B cell (primary cell): Measurements from ENCODE around the gene ITPK1. TPM values are rescaled to one million over a fixed set of nuclear protein-coding genes. Genes with fewer than 3 reads are reported as not detected.

ENCODE experiments used
- ATAC-seq: fragments of 200-7000 bp; cut with Tn5 transposase; one replicate; pipeline ENCODE4 v1.10.0; 2021; ENCODE audit warnings: low read depth, mild to moderate bottlenecking, moderate number of reproducible peaks, moderate library complexity
- CTCF ChIA-PET: fragments of 350-600 bp; sonication (Branson Sonifier 250); formaldehyde crosslinking; loops from one replicate; lab custom pipeline; 2021; ENCODE audit warnings: antibody characterized with exemption, inconsistent platforms; lab: Charles Lee
- POLR2A ChIA-PET: fragments of 350-600 bp; sonication (Branson Sonifier 250); formaldehyde crosslinking; loops from one replicate; lab custom pipeline; 2021; ENCODE audit warnings: antibody characterized with exemption; lab: Charles Lee
- DNase-seq: peaks from one replicate; pipeline ENCODE4 v3.0.0; 2013
- H2AFZ ChIP-seq: 2 replicates; pipeline ENCODE4 v1.6.1; 2012; ENCODE audit warnings: mild to moderate bottlenecking, low read depth, low read length; ENCODE audit not compliant: insufficient read depth, poor library complexity, severe bottlenecking
- H3K27ac ChIP-seq, 2 donors: 1 replicate in 1 of 2; 2 replicates in 1 of 2; pipeline ENCODE4 v1.5.1; 2012 to 2013; ENCODE audit warnings: low read length in 2 of 2, mild to moderate bottlenecking in 2 of 2, moderate library complexity in 1 of 2
- H3K27me3 ChIP-seq, 4 experiments: fragments of 200-600 bp in 1 of 4; sonication (generic) in 1 of 4; replicated peaks in 1 of 4; 1 replicate in 2 of 4; 2 replicates in 2 of 4; pipeline versions ENCODE4 v1.6.1 to v1.7.0; 2013 to 2016; ENCODE audit warnings: low read length in 3 of 4, mild to moderate bottlenecking in 2 of 4, mixed read lengths in 1 of 4, moderate library complexity in 1 of 4; ENCODE audit not compliant: insufficient read depth in 4 of 4, control insufficient read depth in 3 of 4; ENCODE audit errors: control extremely low read depth in 1 of 4
- H3K36me3 ChIP-seq, 2 experiments: replicated peaks in 1 of 2; 1 replicate in 1 of 2; 2 replicates in 1 of 2; pipeline versions ENCODE4 v1.6.1 to v1.7.1; 2013; ENCODE audit warnings: low read length in 1 of 2; ENCODE audit not compliant: insufficient read depth in 2 of 2, control insufficient read depth in 1 of 2; ENCODE audit errors: control extremely low read depth in 1 of 2, extremely low read depth in 1 of 2
- H3K4me1 ChIP-seq, 2 donors: fragments of 200-600 bp in 1 of 2; sonication (generic) in 1 of 2; 1 replicate in 1 of 2; 2 replicates in 1 of 2; pipeline versions ENCODE4 v1.5.1 to v1.6.1; 2013 to 2017; ENCODE audit warnings: low read length in 2 of 2; ENCODE audit not compliant: control insufficient read depth in 2 of 2, insufficient read depth in 2 of 2
- H3K4me2 ChIP-seq: replicated peaks from 2 replicates; pipeline ENCODE3; 2012; ENCODE audit warnings: mild to moderate bottlenecking, low read depth, low read length; ENCODE audit not compliant: poor library complexity, severe bottlenecking
- H3K4me3 ChIP-seq, 5 experiments: fragments of 200-600 bp in 1 of 5; sonication (generic) in 1 of 5; 1 replicate in 3 of 5; 2 replicates in 2 of 5; pipeline versions ENCODE4 v1.5.1 to v1.7.0; 2011 to 2016; ENCODE audit warnings: low read length in 4 of 5, mild to moderate bottlenecking in 4 of 5, low read depth in 2 of 5, control low read depth in 1 of 5, moderate library complexity in 1 of 5; ENCODE audit not compliant: insufficient read depth in 1 of 5; ENCODE audit errors: control extremely low read depth in 1 of 5, extremely low read depth in 1 of 5
- H3K79me2 ChIP-seq: fragments of 200-600 bp; sonication (generic); one replicate; pipeline ENCODE4 v1.6.0; 2016; ENCODE audit warnings: low read length; ENCODE audit not compliant: control insufficient read depth, insufficient read depth
- H3K9ac ChIP-seq: fragments of 200-600 bp; sonication (generic); 2 replicates; pipeline ENCODE4 v1.6.1; 2017; ENCODE audit warnings: mild to moderate bottlenecking, low read length, moderate library complexity
- H3K9me3 ChIP-seq, 3 donors: one replicate each; pipeline versions ENCODE4 v1.6.1 to v1.7.1; 2013; ENCODE audit warnings: low read length in 2 of 3; ENCODE audit not compliant: control insufficient read depth in 2 of 3, insufficient read depth in 1 of 3; ENCODE audit errors: control extremely low read depth in 1 of 3
- H4K20me1 ChIP-seq: 2 replicates; pipeline ENCODE4 v1.6.0; 2012; ENCODE audit warnings: mild to moderate bottlenecking, low read length; ENCODE audit not compliant: insufficient read depth, control insufficient read depth, poor library complexity, severe bottlenecking
- H3K27ac Mint-ChIP-seq: one replicate; pipeline ENCODE4 v1.8.0; 2021; ENCODE audit warnings: mixed read lengths
- H3K27me3 Mint-ChIP-seq: one replicate; pipeline ENCODE4 v1.8.0; 2021; ENCODE audit warnings: mixed read lengths
- H3K4me1 Mint-ChIP-seq: one replicate; pipeline ENCODE4 v1.8.0; 2021; ENCODE audit warnings: mixed read lengths
- H3K4me3 Mint-ChIP-seq: one replicate; pipeline ENCODE4 v1.8.0; 2021; ENCODE audit warnings: mixed read lengths
- H3K9me3 Mint-ChIP-seq: one replicate; pipeline ENCODE4 v1.8.0; 2022; ENCODE audit warnings: mixed read lengths; ENCODE audit not compliant: insufficient read depth
- CTCF ChIP-seq: fragments of 200-600 bp; IDR thresholded peaks from one replicate; pipeline ENCODE4 v1.8.0; 2022; ENCODE audit warnings: antibody characterized with exemption, mild to moderate bottlenecking
- EZH2 ChIP-seq: IDR thresholded peaks from 2 replicates; pipeline ENCODE4 v1.6.1; 2012; ENCODE audit warnings: borderline replicate concordance, low read depth, mild to moderate bottlenecking, moderate library complexity, low read length; ENCODE audit not compliant: insufficient read depth, poor library complexity, severe bottlenecking
- WGBS: methylation state at CpG from one replicate; pipeline ENCODE4 v1.1.5; 2013; ENCODE audit warnings: missing lambda C conversion rate; ENCODE audit not compliant: insufficient coverage; 5-methylcytosine and 5-hydroxymethylcytosine counted together
- intact Hi-C: fragments of 100-400 bp; cut with micrococcal nuclease; formaldehyde crosslinking; loops from one replicate; pipeline ENCODE4 v1.10.0; 2022
- polyA plus RNA-seq: library from polyadenylated mRNA; depleted of rRNA; stranded (reverse); fragments of >200 nt; gene quantifications from 2 replicates; pipeline ENCODE4 v1.2.3, GENCODE V29; 2012
- total RNA-seq, 2 donors: library from RNA; stranded (reverse); fragments of 120-200 nt in 1 of 2; gene quantifications; 1 replicate in 1 of 2; 2 replicates in 1 of 2; pipeline versions ENCODE4 v1.2.3 to v1.2.4, GENCODE V29; 2013 to 2022

ITPK1 gene
- total and polyA plus RNA-seq, 2 donors (not counting 1 experiment from before 2014, with no cell fraction given), result 46.0 to 46.9 TPM

- no CpG with 5 or more reads among the region's 7 CpGs for WGBS
- intact Hi-C loops, result no loop called here
- H3K27ac Mint-ChIP-seq, result peak overlapping the region; percentile 68
- POLR2A ChIA-PET, result interaction anchor here (0.6 kb wide), 2 partner anchors 41 to 68 kb away, joined by 3 read pairs; no protein-coding TSS in a partner anchor
- H3K27me3 ChIP-seq, result no peaks in the 10 kb centered on the region
- CTCF ChIA-PET, result interaction anchor here (0.7 to 2.6 kb wide), 4 partner anchors 8 to 1027 kb away, joined by 3 to 19 read pairs (median 4); no protein-coding TSS in a partner anchor
- H3K27ac ChIP-seq, result peak overlapping the region; percentile 33 to 44
- peaks cover 8% of the 10 kb centered on the region for H4K20me1 ChIP-seq
- no peaks in the 10 kb centered on the region for H3K9me3 ChIP-seq
- ATAC-seq (no peak), DNase-seq (no peak)
- peak overlapping the region; percentile 17 for H3K4me2 ChIP-seq
- peaks cover 58% of the 10 kb centered on the region for H3K4me1 Mint-ChIP-seq
- TF ChIP-seq CTCF, result no peak
- TF ChIP-seq EZH2, result no peak
- H3K27me3 Mint-ChIP-seq, result no peaks in the 10 kb centered on the region
- H3K79me2 ChIP-seq, result peaks cover 96% of the 10 kb centered on the region
- H3K4me1 ChIP-seq, result peaks cover 38 to 62% of the 10 kb centered on the region in 2 donors
- H3K9ac ChIP-seq, result no peak overlapping the region
- no peak overlapping the region for H3K4me3 ChIP-seq
- no peaks in the 10 kb centered on the region for H3K36me3 ChIP-seq
- H3K9me3 Mint-ChIP-seq, result no peaks in the 10 kb centered on the region
- H2AFZ ChIP-seq, result no peak overlapping the region
- no peak overlapping the region for H3K4me3 Mint-ChIP-seq
These were observed 10.4 kb downstream of the ITPK1 start for GRCh38 chr14:93105362-93105761.

- H3K27me3 Mint-ChIP-seq, result no peaks in the 10 kb centered on the region
- TF ChIP-seq EZH2, result no peak
- no peak for TF ChIP-seq CTCF
- peak overlapping the region; percentile 68 for H3K27ac Mint-ChIP-seq
- Histone ChIP-seq H3K27ac (peak overlapping the region; percentile 39 to 44), H3K36me3 (no peaks in the 10 kb centered on the region), H3K9ac (no peak overlapping the region), H3K79me2 (peaks cover 96% of the 10 kb centered on the region), H2AFZ (no peak overlapping the region), H3K9me3 (no peaks in the 10 kb centered on the region), H3K27me3 (no peaks in the 10 kb centered on the region), H3K4me2 (peak overlapping the region; percentile 79), H3K4me1 (peaks cover 38 to 62% of the 10 kb centered on the region in 2 donors), H3K4me3 (no peak overlapping the region), H4K20me1 (peaks cover 8% of the 10 kb centered on the region)
- H3K4me1 Mint-ChIP-seq, result peaks cover 57% of the 10 kb centered on the region
- no peak for DNase-seq
- POLR2A ChIA-PET, result interaction anchor here (0.6 kb wide), 1 partner anchor 41 kb away, joined by 3 read pairs; no protein-coding TSS in a partner anchor
- no peaks in the 10 kb centered on the region for H3K9me3 Mint-ChIP-seq
- CTCF ChIA-PET, result interaction anchor here (0.7 to 2.6 kb wide), 4 partner anchors 9 to 1027 kb away, joined by 3 to 19 read pairs (median 4); no protein-coding TSS in a partner anchor
- intact Hi-C loops, result loop anchor here (5.0 kb wide), 1 partner anchor 38 kb away; no protein-coding TSS in a partner anchor
- no peak for ATAC-seq
- WGBS, result 80% methylated on average over 5 of the region's 6 CpGs
- peak overlapping the region; percentile 79 for H3K4me3 Mint-ChIP-seq
These were observed 10.8 kb downstream of the ITPK1 start for GRCh38 chr14:93104961-93105360.
